ENCODE data around the gene FNIP1. TPM values are rescaled to one million over a fixed set of nuclear protein-coding genes. Genes with fewer than 3 reads are reported as not detected.
A peak's percentile ranks its signal among the peaks of the same experiment; 100 is the strongest.

Gene FNIP1
- total and polyA plus RNA-seq, 2 of the 13 experiments (the other 11 are each of a cell fraction or from before 2014, with no cell fraction given): 10.9 to 29.3 TPM

GRCh38 chr5:131634996-131635683 is 161.7 kb downstream of the FNIP1 start, which contains the start of gene RAPGEF6 (continued):
- TF ChIP-seq TIGD3 (CRISPR knock-in tag; IDR thresholded peaks at IDR 0.05; ENCODE audit: borderline replicate concordance) (no peak), THAP11 (CRISPR knock-in tag; IDR thresholded peaks at IDR 0.05) (peak; percentile 82), ADNP (CRISPR knock-in tag; IDR thresholded peaks at IDR 0.05) (no peak), LBX2 (CRISPR knock-in tag; IDR thresholded peaks at IDR 0.05; ENCODE audit: borderline replicate concordance) (no peak), IRX3 (CRISPR knock-in tag; IDR thresholded peaks at IDR 0.05; ENCODE audit: borderline replicate concordance, low read depth) (no peak), AGO2 (optimal IDR thresholded peaks at IDR 0.05; ENCODE audit: low read depth, low read length) (peak; percentile 87), KLF11 (CRISPR knock-in tag; IDR thresholded peaks at IDR 0.05) (no peak), POGZ (CRISPR knock-in tag; IDR thresholded peaks at IDR 0.05) (peak; percentile 97), TEAD2 (CRISPR knock-in tag; IDR thresholded peaks at IDR 0.05) (no peak), ZFY (CRISPR knock-in tag; IDR thresholded peaks at IDR 0.05) (peak; percentile 85), MXD4 (CRISPR knock-in tag; IDR thresholded peaks at IDR 0.05) (no peak), ZNF615 (CRISPR knock-in tag; IDR thresholded peaks at IDR 0.05; ENCODE audit: borderline replicate concordance) (no peak), BCL6 (CRISPR knock-in tag; IDR thresholded peaks at IDR 0.05) (0 out of 2 replicates have a peak, but pooled peaks have one; percentile 30), ZNF160 (CRISPR knock-in tag; IDR thresholded peaks at IDR 0.05) (no peak), MXD1 (CRISPR knock-in tag; IDR thresholded peaks at IDR 0.05) (peak; percentile 79; the same call in 1 of the 2 replicates), ZNF800 (CRISPR knock-in tag; IDR thresholded peaks at IDR 0.05) (no peak), ZNF569 (CRISPR knock-in tag; IDR thresholded peaks at IDR 0.05; ENCODE audit: borderline replicate concordance) (no peak), NFIB (CRISPR knock-in tag; IDR thresholded peaks at IDR 0.05; ENCODE audit: borderline replicate concordance) (no peak), ZNF232 (CRISPR knock-in tag; IDR thresholded peaks at IDR 0.05; ENCODE audit: borderline replicate concordance) (peak; percentile 82; the same call in 1 of the 2 replicates), BHLHE40 (IDR thresholded peaks at IDR 0.05; ENCODE audit: low read length) (peak; percentile 33; the same call in 1 of the 2 replicates), KDM4B (CRISPR knock-in tag; IDR thresholded peaks at IDR 0.05) (no peak; the same call in 1 of the 2 replicates), CERS6 (CRISPR knock-in tag; IDR thresholded peaks at IDR 0.05) (no peak), ZNF430 (CRISPR knock-in tag; IDR thresholded peaks at IDR 0.05) (peak; percentile 76; the same call in 1 of the 2 replicates), KMT2A (CRISPR knock-in tag; IDR thresholded peaks at IDR 0.05) (peak; percentile 94), CHCHD3 (CRISPR knock-in tag; IDR thresholded peaks at IDR 0.05) (no peak; the same call in 1 of the 2 replicates), ZNF556 (CRISPR knock-in tag; IDR thresholded peaks at IDR 0.05; ENCODE audit: borderline replicate concordance) (peak; percentile 39; the same call in 1 of the 2 replicates)

Data from HepG2 (cell line).